A673 (cell line): Measurements from ENCODE around the gene AGER.

Experiments used
- CTCF ChIP-seq: fragments of 300-800, 200-600 bp; sonication (generic); conservative IDR thresholded peaks from 2 replicates; pipeline ENCODE4 v1.5.1; 2017; ENCODE audit warnings: low read depth, mild to moderate bottlenecking, antibody characterized with exemption, low read length, moderate library complexity, mixed read lengths
- EZH2 ChIP-seq: fragments of 200-600 bp; sonication (generic); IDR thresholded peaks from 2 replicates; pipeline ENCODE4 v1.6.1; 2017; ENCODE audit warnings: borderline replicate concordance, low read depth, mild to moderate bottlenecking, mixed read lengths, antibody characterized with exemption, low read length; ENCODE audit not compliant: poor library complexity, severe bottlenecking

DNA sequence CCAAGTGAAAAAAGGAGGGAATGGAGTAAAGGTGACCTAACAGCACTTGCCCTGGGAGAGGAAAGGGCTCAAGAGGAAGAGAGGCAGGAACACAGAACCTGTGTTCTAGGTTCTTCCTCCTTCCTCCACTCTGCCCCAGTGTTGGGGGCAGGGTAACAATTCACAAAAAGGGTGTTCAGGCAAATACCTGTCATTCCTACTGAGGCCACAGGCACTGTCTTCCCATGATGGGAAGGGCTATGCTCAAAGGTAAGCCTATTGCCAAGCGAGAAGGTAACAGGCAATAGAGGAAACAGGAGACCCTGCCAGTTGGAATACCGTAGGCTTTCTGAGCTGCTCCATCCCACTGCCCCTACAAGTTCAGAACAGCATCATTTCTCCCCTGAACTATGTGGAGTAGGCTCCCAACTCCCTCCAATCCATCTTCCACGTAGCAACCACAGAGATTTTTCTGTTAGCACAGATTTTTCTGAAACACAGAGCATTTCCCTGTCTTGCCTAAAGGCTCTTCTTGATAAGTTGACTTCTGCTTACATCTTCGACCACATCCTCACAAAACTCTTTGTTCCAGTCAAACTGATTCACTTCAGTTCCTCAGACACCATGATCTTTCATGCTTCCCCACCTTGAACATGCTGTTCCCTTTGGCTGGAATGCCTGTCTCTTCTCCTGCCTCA, 10.9 kb downstream of the AGER start:
- no peak for TF ChIP-seq CTCF
- TF ChIP-seq EZH2, result no peak
